Endothelial cell of umbilical vein (primary cell): Measurements from ENCODE around the gene DAP.

ENCODE experiments used
- TF ChIP-seq, protein P1 (sequence below): IDR thresholded peaks from 2 replicates; pipeline ENCODE4 v1.6.1; 2011; ENCODE audit not compliant: insufficient read depth, insufficient read length
- TF ChIP-seq, protein P2 (sequence below), 2 donors: IDR thresholded peaks; 1 replicate in 1 of 2; 2 replicates in 1 of 2; pipeline ENCODE4 v1.5.1; 2011; ENCODE audit warnings: low read length in 2 of 2, mild to moderate bottlenecking in 2 of 2, moderate library complexity in 2 of 2, control low read depth in 1 of 2, inconsistent platforms in 1 of 2, low read depth in 1 of 2; ENCODE audit not compliant: insufficient read depth in 1 of 2; ENCODE audit errors: extremely low read depth in 1 of 2

DNA sequence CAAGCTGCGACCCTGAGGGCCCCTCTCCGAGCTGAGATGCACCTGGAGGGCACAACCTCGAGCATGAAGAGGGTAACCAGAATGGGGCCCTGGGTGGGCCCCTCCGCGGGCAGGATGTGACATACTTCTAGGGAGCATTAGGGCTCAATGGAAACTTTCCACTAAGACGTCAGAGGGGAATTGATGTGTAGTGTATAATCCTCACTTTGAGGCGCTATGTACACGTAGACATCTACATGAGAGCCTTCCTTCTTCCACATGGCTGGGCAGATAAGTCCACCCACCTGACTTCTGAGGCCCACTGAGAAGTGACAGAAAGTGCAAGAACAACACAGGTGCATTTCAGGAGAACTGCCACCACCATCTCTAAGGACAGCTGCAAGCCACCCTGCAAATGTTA is 61.0 kb downstream of the DAP start:
- TF ChIP-seq, protein P1, sequence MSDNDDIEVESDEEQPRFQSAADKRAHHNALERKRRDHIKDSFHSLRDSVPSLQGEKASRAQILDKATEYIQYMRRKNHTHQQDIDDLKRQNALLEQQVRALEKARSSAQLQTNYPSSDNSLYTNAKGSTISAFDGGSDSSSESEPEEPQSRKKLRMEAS: no peak
- TF ChIP-seq, protein P2, sequence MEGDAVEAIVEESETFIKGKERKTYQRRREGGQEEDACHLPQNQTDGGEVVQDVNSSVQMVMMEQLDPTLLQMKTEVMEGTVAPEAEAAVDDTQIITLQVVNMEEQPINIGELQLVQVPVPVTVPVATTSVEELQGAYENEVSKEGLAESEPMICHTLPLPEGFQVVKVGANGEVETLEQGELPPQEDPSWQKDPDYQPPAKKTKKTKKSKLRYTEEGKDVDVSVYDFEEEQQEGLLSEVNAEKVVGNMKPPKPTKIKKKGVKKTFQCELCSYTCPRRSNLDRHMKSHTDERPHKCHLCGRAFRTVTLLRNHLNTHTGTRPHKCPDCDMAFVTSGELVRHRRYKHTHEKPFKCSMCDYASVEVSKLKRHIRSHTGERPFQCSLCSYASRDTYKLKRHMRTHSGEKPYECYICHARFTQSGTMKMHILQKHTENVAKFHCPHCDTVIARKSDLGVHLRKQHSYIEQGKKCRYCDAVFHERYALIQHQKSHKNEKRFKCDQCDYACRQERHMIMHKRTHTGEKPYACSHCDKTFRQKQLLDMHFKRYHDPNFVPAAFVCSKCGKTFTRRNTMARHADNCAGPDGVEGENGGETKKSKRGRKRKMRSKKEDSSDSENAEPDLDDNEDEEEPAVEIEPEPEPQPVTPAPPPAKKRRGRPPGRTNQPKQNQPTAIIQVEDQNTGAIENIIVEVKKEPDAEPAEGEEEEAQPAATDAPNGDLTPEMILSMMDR (IDR thresholded peaks at IDR 0.05; ENCODE audit: extremely low read depth in 1 of 2, insufficient read depth in 1 of 2, low read depth in 1 of 2, low read length in 2 of 2): no peak
